AG04449 (cell line): ENCODE data around the gene SFMBT1.

Experiments used
- CTCF ChIA-PET: fragments of 350-600 bp; formaldehyde crosslinking; extraction: SDS; loops from one replicate; lab custom pipeline; 2021; ENCODE audit warnings: antibody characterized with exemption; lab: Yijun Ruan, JAX
- POLR2A ChIA-PET: fragments of 400-600, 350-600 bp; formaldehyde crosslinking; extraction: SDS; loops from one replicate; lab custom pipeline; 2020; ENCODE audit warnings: antibody characterized with exemption, inconsistent platforms; lab: Yijun Ruan, JAX
- DNase-seq: peaks from one replicate; pipeline ENCODE4 v3.0.0-alpha.2; 2010; ENCODE audit warnings: low read depth, low spot score
- H3K4me3 ChIP-seq: 2 replicates; pipeline ENCODE4 v1.5.1; 2011; ENCODE audit warnings: low read depth, mild to moderate bottlenecking, control low read depth, low read length
- TF ChIP-seq, protein P1 (sequence below): IDR thresholded peaks from one replicate; pipeline ENCODE4 v1.5.1; 2011; ENCODE audit warnings: mild to moderate bottlenecking, moderate library complexity, low read length, control low read depth, inconsistent platforms; ENCODE audit not compliant: insufficient read depth; ENCODE audit errors: missing control alignments

The SFMBT1 gene

DNA sequence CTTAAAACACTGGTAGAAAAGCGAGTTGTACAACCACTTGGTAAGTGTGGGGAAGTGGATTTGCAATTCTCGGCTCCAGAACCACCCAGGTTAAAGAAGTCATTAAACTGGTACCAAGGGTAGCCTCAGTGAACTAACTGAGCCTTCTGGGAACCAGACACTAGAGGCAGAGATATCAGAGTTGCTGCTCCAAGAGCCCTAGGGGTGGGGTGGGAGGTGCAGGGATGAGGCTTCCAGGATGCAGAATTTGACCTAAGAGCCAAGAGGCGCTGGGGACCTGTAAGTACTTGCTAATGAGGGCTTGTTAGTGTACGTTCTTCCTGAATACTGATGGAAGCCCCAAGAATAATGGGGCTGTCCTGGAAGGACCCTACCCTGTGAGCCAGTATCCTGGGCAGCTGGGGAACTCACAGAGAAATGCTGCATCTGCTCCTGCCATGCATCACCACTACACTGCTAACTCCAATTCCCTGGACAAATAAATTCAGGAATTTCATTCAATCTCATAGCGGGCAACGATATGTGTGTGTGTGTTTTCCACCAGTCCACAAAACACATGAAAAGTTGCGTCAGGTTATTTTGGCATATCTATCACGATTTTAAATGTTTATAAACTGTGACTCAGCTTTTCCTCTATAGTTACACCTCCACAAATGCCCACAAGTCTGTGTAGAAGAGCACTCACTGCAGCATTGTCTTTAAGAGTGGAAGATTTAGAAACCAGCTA is 172.3 kb downstream of the SFMBT1 start:
- ChIA-PET POLR2A (interaction anchor here (0.6 kb wide), 1 partner anchor 20 kb away, joined by 4 read pairs; no protein-coding TSS in a partner anchor), CTCF (interaction anchor here (0.8 to 1.2 kb wide), 2 partner anchors 12 to 60 kb away, joined by 3 read pairs; no protein-coding TSS in a partner anchor)
- TF ChIP-seq, protein P1, sequence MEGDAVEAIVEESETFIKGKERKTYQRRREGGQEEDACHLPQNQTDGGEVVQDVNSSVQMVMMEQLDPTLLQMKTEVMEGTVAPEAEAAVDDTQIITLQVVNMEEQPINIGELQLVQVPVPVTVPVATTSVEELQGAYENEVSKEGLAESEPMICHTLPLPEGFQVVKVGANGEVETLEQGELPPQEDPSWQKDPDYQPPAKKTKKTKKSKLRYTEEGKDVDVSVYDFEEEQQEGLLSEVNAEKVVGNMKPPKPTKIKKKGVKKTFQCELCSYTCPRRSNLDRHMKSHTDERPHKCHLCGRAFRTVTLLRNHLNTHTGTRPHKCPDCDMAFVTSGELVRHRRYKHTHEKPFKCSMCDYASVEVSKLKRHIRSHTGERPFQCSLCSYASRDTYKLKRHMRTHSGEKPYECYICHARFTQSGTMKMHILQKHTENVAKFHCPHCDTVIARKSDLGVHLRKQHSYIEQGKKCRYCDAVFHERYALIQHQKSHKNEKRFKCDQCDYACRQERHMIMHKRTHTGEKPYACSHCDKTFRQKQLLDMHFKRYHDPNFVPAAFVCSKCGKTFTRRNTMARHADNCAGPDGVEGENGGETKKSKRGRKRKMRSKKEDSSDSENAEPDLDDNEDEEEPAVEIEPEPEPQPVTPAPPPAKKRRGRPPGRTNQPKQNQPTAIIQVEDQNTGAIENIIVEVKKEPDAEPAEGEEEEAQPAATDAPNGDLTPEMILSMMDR = no peak
- DNase-seq = no peak
- H3K4me3 ChIP-seq = no peak overlapping the region

DNA sequence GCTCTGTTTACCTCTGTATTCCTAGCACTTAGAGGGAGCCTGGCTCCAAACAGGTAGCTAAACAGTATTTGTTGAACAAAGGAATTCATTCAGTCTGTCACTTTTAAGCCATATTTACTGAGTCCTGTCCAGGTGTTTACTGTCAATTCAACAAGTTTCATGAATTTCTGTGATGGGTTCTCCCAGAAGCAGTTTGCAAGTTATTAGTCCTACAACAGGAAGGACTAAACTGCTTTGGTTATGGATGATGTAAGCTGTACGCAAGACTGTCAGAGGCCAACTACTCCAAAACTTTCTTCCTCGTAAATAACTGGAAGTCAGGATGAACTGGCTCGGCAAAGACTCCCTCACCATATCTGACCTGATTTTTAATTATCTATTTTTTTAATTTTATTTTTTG is 173.6 kb downstream of the SFMBT1 start:
- TF ChIP-seq, protein P1 = no peak
- ChIA-PET POLR2A (no interaction called here), CTCF (interaction anchor here (1.2 kb wide), 1 partner anchor 11 kb away, joined by 3 read pairs; no protein-coding TSS in a partner anchor)
- no peak overlapping the region for H3K4me3 ChIP-seq
- DNase-seq = no peak

DNA sequence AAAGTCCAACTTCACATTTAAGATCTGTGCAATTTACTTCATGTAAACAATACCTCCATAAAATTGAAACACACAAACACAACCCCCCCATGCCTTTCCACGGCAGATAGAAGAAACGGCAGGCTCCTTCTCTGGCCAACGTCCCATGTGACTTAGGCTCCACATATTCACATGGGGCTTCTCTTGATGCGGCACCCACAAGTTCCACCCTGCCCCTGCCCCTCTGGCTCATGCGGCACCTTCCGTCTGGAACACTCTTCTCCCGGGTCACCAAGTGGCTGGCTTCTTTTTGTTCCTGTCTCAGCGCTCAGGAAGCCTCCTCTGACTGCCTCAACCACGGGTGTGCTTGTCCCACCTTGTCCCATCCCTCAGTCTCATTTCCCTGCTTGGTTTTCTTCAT is 174.1 kb downstream of the SFMBT1 start:
- no peak overlapping the region for H3K4me3 ChIP-seq
- ChIA-PET POLR2A (no interaction called here), CTCF (no interaction called here)
- no peak for DNase-seq
- TF ChIP-seq, protein P1 = no peak

DNA sequence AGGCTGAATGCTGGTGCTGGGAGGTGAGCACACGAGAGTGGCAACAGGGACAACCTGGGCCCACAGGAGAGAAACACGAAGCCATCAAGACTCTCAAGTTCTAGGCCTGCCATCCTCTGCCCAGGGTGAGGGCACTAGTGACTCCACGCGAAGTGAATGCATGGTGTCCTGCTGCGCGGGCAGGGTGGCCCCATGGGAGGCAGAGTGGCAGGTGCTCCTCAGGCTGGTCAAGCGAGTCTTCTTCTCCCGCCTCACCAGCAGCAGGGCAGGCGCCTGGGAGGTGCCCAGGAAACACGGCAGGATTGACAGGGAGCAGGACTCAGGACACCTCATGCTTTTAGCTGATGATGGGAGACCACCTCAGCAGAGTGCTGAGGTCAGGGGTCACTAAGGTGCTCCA is 175.4 kb downstream of the SFMBT1 start:
- no peak for DNase-seq

DNA sequence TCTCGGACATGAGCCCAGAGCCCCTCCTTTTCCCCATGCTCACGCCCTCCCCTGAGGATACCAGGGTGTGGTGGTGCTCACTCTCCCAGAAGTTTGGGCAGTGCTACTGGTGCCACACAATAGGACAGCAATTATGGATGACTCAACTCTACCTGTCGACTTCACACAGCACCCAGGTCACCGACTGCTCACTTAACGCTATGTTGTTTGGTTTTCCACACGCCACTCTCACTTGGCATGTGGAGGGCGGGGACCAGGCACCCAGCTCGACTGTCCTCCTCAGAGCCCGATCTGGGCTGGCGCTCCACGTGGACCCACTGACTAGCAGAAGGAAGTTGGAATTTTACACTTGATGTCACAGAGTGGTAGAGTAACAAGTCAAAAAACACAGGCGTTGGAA is 179.4 kb downstream of the SFMBT1 start:
- CTCF ChIA-PET = no interaction called here
- POLR2A ChIA-PET = no interaction called here
- no peak overlapping the region for H3K4me3 ChIP-seq
- TF ChIP-seq, protein P1 = no peak
- DNase-seq = no peak

More for the DNA sequence above, 175.4 kb downstream of the SFMBT1 start:
- TF ChIP-seq, protein P1 = no peak
- H3K4me3 ChIP-seq = no peak overlapping the region
- CTCF ChIA-PET = no interaction called here
- POLR2A ChIA-PET = no interaction called here

DNA sequence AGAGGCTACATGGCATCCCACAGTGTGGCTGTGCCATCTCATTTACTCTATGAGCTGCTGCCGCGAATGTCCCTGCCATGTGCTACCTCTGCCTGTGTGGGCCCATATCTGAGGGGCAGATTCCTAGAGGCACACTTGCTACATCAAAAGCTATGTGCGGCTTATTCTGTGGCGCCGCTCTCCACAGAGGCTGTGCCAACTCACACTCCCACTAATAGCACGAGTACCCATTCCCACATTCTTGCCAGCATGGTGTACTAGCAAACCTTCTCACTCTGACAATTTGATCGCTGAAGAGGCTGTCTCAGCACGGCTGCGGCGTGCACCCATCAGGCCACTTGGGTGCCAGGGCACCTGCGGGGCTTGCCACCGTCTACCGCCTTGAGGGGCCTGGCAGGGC is 179.9 kb downstream of the SFMBT1 start:
- no peak for DNase-seq
- no peak overlapping the region for H3K4me3 ChIP-seq
- POLR2A ChIA-PET = no interaction called here
- CTCF ChIA-PET = no interaction called here
- TF ChIP-seq, protein P1 = no peak
